SK-N-MC (cell line): ENCODE measurements around the gene ZNF346.

Source experiments
- EZH2 ChIP-seq: fragments of 200-600 bp; sonication (generic); IDR thresholded peaks from one replicate; pipeline ENCODE4 v1.6.1; 2017; ENCODE audit warnings: antibody characterized with exemption
- FOXP2 ChIP-seq: optimal IDR thresholded peaks from 2 replicates; pipeline ENCODE3; 2011; ENCODE audit warnings: mild to moderate bottlenecking, moderate library complexity; ENCODE audit not compliant: insufficient read depth; ENCODE audit errors: extremely low read length, control extremely low read depth
- POLR2AphosphoS5 ChIP-seq: IDR thresholded peaks from 2 replicates; pipeline ENCODE4 v1.6.1; 2012; ENCODE audit warnings: mild to moderate bottlenecking, low read depth, low read length, borderline replicate concordance

DNA sequence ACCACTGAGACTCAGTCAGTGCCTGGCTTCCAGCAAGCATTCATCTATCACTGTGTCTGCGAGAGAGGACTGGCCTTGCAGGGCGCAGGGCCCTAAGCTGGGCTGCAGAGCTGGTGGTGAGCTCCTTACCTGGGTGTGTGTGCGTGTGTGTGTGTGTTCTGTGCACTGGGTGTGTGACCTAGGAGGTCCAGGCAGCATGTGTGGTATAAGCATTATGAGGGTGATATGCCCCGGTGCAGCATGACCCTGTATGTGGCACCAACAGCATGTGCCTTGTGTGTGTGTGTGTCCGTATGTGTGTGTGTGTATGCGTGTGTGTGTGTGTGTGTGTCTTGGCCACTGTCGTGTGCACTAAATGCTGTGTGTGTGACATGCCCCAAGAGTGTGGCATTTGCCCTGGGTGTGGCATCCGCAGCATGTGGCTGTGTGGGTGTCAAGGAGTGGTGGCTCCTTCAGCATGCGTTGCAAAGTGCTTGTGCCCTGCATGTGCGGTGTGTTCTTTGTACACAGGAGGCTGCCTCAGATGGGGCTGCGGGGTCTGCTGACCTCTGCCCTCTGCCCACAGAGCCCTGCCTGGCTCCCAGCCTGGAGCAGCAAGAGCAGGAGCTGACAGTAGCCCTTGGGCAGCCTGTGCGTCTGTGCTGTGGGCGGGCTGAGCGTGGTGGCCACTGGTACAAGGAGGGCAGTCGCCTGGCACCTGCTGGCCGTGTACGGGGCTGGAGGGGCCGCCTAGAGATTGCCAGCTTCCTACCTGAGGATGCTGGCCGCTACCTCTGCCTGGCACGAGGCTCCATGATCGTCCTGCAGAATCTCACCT is 67.5 kb downstream of the ZNF346 start:
- TF ChIP-seq EZH2, result no peak
- no peak for TF ChIP-seq POLR2AphosphoS5
- no peak for TF ChIP-seq FOXP2
